ENCODE results near the gene RNASEL.

DNA sequence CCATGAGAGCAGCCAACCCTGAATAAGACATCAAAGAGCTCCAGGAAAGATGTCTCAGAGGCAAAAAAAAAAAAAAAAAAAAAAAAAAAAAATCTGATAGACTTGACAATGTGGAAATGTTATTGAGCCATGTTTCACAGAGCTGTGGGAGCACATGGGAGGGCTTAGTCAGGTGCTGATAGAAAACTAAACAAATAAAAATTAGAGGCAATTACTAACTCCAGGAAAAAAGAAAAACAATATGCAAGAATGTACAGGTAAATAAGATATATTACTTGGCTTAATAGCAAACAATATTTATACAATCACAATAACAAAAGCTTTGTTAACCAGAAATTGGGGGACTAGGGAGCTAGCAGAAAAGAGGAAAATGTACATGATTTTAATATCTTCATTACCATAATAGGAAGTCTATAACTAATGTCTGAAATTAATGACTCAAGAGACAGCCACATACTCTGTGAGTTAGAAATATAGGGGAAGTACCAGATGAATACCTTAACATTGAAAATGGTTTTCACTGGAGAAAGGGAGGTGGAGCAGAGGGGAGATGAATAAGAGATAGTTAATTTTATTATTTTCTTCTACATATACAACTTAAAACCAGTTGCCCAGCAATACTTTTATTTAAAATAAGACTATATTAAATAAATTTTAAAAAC lies 32.0 kb upstream of the RNASEL start:
- TF ChIP-seq, protein P1, sequence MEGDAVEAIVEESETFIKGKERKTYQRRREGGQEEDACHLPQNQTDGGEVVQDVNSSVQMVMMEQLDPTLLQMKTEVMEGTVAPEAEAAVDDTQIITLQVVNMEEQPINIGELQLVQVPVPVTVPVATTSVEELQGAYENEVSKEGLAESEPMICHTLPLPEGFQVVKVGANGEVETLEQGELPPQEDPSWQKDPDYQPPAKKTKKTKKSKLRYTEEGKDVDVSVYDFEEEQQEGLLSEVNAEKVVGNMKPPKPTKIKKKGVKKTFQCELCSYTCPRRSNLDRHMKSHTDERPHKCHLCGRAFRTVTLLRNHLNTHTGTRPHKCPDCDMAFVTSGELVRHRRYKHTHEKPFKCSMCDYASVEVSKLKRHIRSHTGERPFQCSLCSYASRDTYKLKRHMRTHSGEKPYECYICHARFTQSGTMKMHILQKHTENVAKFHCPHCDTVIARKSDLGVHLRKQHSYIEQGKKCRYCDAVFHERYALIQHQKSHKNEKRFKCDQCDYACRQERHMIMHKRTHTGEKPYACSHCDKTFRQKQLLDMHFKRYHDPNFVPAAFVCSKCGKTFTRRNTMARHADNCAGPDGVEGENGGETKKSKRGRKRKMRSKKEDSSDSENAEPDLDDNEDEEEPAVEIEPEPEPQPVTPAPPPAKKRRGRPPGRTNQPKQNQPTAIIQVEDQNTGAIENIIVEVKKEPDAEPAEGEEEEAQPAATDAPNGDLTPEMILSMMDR (IDR thresholded peaks at IDR 0.05) = no peak
- no peak for TF ChIP-seq POLR2A (IDR thresholded peaks at IDR 0.05)

Measured in lower leg skin (tissue), 3 donors.